HL-60/S4 treated with retinoic acid at 250 ng/mL for 4 days and 3 days (cell line): ENCODE results near the gene DGKK.

Experiments
- in situ Hi-C: fragments of 300-500 bp; cut with MboI; formaldehyde crosslinking; loops from 2 replicates; pipeline ENCODE4 v1.7.0; 2022; ENCODE audit warnings: low sequenced_read_pairs

The DGKK gene

GRCh38 chrX:50470103-50471031, at the start of gene DGKK:
Gene DGKK (minus strand): TSS chrX:50470825. CDS start chrX:50470678, 147 bp downstream.
- in situ Hi-C loops: no loop called here

DNA sequence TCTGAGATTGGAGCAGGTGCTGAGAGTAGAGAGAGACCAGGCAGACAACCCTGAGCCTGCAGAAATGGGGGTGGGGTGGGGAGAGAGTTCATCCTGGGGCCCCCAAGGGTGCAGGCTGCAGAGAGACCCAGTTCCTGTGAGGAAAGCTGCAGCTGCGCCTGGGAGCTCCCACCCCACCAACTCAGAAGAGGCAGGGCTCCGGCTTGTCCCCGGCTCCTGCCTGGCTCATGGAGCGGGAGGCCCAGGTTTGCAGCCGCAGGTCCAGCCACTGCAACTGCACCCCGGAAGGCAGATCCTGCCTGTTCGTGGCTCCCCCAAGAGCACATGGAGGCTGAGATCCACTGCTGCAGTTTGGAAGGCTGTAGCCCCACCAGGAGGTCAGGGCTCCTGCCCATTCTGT, 44.2 kb upstream of the DGKK start:
- in situ Hi-C loops: no loop called here

- in situ Hi-C loops: no loop called here
Measured at GRCh38 chrX:50497114-50497513, 26.5 kb upstream of the DGKK start.

DNA sequence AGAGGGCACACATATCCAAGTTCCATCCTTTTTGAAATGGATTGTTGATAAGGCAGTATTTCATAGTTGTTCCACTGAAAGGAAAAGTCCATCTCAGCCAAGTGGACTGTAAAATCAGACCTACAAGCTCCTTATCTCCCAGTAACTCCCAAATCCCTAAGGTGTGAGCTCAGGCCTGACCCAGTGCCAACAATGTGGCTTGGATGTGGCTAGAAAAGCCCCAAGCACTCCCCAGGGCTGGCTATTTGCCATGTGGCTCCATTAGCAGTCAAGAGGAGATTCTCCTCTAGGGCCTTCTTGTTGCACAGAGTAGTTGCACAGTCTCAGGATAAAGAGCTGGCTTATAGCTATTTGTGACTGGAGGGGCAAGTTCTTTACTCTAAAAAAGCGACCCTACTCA, 25.0 kb upstream of the DGKK start:
- in situ Hi-C loops: no loop called here

- in situ Hi-C loops: no loop called here
Measured at GRCh38 chrX:50492720-50493119, 22.1 kb upstream of the DGKK start.

GRCh38 chrX:50484662-50485061, 14.0 kb upstream of the DGKK start:
- in situ Hi-C loops: no loop called here

GRCh38 chrX:50483283-50483682, 12.7 kb upstream of the DGKK start:
- in situ Hi-C loops: no loop called here

GRCh38 chrX:50475208-50475607, 4.6 kb upstream of the DGKK start:
- in situ Hi-C loops: no loop called here

GRCh38 chrX:50471390-50471789, 765 bp upstream of the DGKK start:
- in situ Hi-C loops: no loop called here

DNA sequence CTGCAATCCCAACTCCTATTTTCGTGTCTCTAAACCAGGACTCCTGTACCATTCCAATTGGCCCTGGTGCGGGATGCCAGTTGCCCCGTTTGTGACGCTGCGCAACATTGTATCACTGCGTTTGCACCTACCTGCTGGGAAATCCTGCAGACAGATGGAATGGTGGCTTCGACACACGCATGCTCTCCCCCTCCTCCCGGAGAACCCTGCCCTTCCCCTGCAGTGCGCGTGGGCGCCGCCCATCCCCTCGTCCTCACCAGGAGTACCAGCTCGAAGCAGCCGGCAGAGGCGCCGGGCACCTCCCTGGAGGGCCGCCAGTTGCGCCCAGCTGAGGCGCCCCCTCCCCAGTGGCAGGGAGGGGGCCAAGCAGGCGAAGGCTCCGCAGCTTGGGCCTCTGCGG, 1.4 kb downstream of the DGKK start:
- in situ Hi-C loops: no loop called here

- in situ Hi-C loops: no loop called here
Measured at GRCh38 chrX:50459615-50460014, 11.0 kb downstream of the DGKK start.

GRCh38 chrX:50458483-50458882, 12.1 kb downstream of the DGKK start:
- in situ Hi-C loops: no loop called here

GRCh38 chrX:50456712-50457484, 13.7 kb downstream of the DGKK start:
- in situ Hi-C loops: no loop called here

DNA sequence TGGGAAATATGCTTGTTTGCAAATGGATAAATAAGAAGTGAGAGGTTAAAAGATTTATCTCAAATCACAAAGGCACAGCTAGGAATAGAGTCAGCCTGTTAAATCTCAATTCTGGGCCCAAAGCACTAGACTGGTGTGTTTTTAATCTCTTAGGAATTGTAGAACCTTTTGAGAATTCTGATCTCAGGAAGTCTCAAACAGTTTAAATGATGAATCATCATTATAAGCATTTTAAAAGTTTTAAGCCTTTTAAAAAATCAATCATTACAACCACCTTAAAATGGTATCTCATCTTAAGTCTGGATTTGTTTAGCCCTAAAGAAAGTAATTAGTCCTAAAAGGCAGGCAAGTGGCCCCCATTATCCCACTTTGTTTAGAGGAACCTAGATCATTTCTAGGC, 17.8 kb downstream of the DGKK start:
- in situ Hi-C loops: no loop called here

GRCh38 chrX:50450324-50450723, 20.3 kb downstream of the DGKK start:
- in situ Hi-C loops: no loop called here

GRCh38 chrX:50448565-50448964, 22.1 kb downstream of the DGKK start:
- in situ Hi-C loops: no loop called here

DNA sequence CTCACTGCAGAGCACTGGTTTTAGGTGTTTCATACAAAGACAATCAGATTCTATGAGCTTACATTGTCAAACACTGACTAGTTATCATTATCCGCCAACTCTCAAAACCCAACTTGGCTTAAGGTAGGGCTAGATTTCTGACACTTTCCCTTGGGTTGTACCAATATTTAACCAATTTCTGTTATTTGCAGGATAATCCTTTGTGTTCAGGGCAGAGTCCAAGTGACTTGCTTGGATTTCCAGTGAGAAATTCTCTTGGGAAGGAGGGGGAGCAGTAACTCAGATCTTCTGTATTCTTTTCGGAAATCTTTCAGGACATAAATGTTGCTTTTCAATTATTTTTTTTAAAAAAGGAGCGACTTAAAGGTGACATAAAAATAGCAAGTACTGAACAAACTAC, 23.1 kb downstream of the DGKK start:
- in situ Hi-C loops: no loop called here

DNA sequence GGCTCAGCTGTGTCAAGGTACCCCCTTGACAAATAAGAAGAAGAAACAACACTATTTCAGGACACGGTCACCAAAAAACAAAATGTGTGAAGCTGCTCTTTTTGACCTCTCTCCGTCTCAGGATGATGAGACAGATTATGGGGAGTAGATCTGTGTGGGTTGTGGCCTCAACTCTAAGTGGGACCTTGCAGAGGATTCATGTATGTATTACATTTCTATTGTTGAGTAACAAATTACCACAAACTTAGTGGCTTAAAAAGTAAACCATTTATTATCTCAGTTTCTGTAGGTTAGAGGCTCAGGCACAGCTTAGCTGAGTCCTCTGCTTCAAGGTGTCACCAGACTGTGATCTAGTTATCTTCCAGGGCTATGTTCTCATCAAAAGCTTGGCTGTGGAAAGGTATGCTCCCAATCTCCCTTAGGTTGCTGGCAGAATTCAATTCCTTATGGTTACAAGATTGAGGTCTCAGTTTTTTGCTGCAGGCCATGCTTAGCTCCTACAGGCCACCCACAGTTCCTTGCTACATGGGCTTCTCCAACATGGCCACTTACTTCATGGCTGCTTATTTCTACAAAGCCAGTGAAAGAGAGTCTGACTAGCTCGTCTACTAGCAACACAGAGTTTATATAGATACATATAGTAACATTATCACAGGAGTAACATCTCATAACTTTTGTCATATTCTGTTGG, 28.1 kb downstream of the DGKK start:
- in situ Hi-C loops: no loop called here

GRCh38 chrX:50436797-50437196, 33.8 kb downstream of the DGKK start:
- in situ Hi-C loops: no loop called here

GRCh38 chrX:50432829-50433289, 37.8 kb downstream of the DGKK start:
- in situ Hi-C loops: no loop called here

- in situ Hi-C loops: no loop called here
Measured at GRCh38 chrX:50431623-50432022, 39.0 kb downstream of the DGKK start.
